H1 (cell line): ENCODE results near the gene PRDM5. TPM values are rescaled to one million over a fixed set of nuclear protein-coding genes. Genes with fewer than 3 reads are reported as not detected.

ENCODE experiments used
- CTCF ChIA-PET: fragments of 300-600 bp; sonication (Branson Sonifier 250); formaldehyde crosslinking; loops from one replicate; lab custom pipeline; 2021; ENCODE audit not compliant: partially characterized antibody; lab: Charles Lee
- POLR2A ChIA-PET: fragments of 300-600 bp; sonication (Branson Sonifier 250); formaldehyde crosslinking; loops from one replicate; lab custom pipeline; 2021; ENCODE audit warnings: inconsistent platforms; ENCODE audit not compliant: partially characterized antibody; lab: Charles Lee
- DNase-seq, 2 experiments: peaks; one replicate each; pipeline versions ENCODE4 v3.0.0 to v3.0.0-alpha.2; 2010 to 2022; ENCODE audit warnings: low spot score in 2 of 2, low read depth in 1 of 2, mixed read lengths in 1 of 2
- FAIRE-seq: peaks from 2 replicates; lab custom pipeline; 2011; peaks lifted over from hg19 to GRCh38; lab: Jason Lieb, UNC
- H2AFZ ChIP-seq: 2 replicates; pipeline ENCODE4 v1.8.1; 2012; ENCODE audit warnings: low read length, inconsistent platforms
- H2AK5ac ChIP-seq: 2 replicates; pipeline ENCODE4 v1.6.1; 2013; ENCODE audit warnings: low read depth, low read length
- H2BK120ac ChIP-seq: replicated peaks from 2 replicates; pipeline ENCODE3; 2013; ENCODE audit warnings: low read depth, low read length, inconsistent platforms
- H2BK12ac ChIP-seq: 2 replicates; pipeline ENCODE4 v1.6.1; 2013; ENCODE audit warnings: low read depth, low read length
- H2BK15ac ChIP-seq: 2 replicates; pipeline ENCODE4 v1.6.1; 2013; ENCODE audit warnings: low read length
- H2BK20ac ChIP-seq: 2 replicates; pipeline ENCODE4 v1.6.1; 2013; ENCODE audit warnings: low read length
- H2BK5ac ChIP-seq: 2 replicates; pipeline ENCODE4 v1.6.1; 2013; ENCODE audit warnings: low read depth, low read length
- H3K14ac ChIP-seq: 2 replicates; pipeline ENCODE4 v1.6.1; 2013; ENCODE audit warnings: inconsistent platforms; ENCODE audit not compliant: insufficient read length
- H3K18ac ChIP-seq: 2 replicates; pipeline ENCODE4 v1.6.1; 2013; ENCODE audit warnings: low read length; ENCODE audit errors: extremely low read depth
- H3K23ac ChIP-seq: 2 replicates; pipeline ENCODE4 v1.6.1; 2013; ENCODE audit warnings: inconsistent platforms; ENCODE audit not compliant: insufficient read length
- H3K23me2 ChIP-seq: 2 replicates; pipeline ENCODE4 v1.6.1; 2013; ENCODE audit warnings: low read depth, low read length
- H3K27ac ChIP-seq: 2 replicates; pipeline ENCODE4 v1.6.1; 2011; ENCODE audit warnings: low read depth, low read length, inconsistent platforms
- H3K27me3 ChIP-seq, 4 experiments: replicated peaks in 1 of 4; 1 replicate in 1 of 4; 2 replicates in 3 of 4; pipeline versions ENCODE4 v1.6.1 to v1.8.1; 2011 to 2013; ENCODE audit warnings: low read length in 3 of 4, mild to moderate bottlenecking in 3 of 4, inconsistent platforms in 2 of 4, mixed read lengths in 2 of 4, moderate library complexity in 1 of 4; ENCODE audit not compliant: control insufficient read depth in 3 of 4, insufficient read depth in 3 of 4; ENCODE audit errors: extremely low read depth in 1 of 4
- H3K36me3 ChIP-seq, 4 experiments: 2 replicates each; pipeline versions ENCODE4 v1.6.1 to v1.8.1; 2011 to 2013; ENCODE audit warnings: mild to moderate bottlenecking in 4 of 4, low read length in 3 of 4, moderate library complexity in 2 of 4, control low read depth in 1 of 4, inconsistent platforms in 1 of 4; ENCODE audit not compliant: insufficient read depth in 4 of 4, control insufficient read depth in 2 of 4
- H3K4ac ChIP-seq: replicated peaks from 2 replicates; pipeline ENCODE3; 2013; ENCODE audit warnings: low read length, low read depth, mixed read lengths, inconsistent platforms; ENCODE audit not compliant: insufficient read length
- H3K4me1 ChIP-seq, 4 experiments: replicated peaks in 1 of 4; 1 replicate in 1 of 4; 2 replicates in 3 of 4; pipeline versions ENCODE4 v1.6.1 to v1.8.1; 2011 to 2013; ENCODE audit warnings: low read length in 3 of 4, inconsistent platforms in 2 of 4, mixed read lengths in 1 of 4; ENCODE audit not compliant: insufficient read depth in 4 of 4, control insufficient read depth in 3 of 4
- H3K4me2 ChIP-seq, 2 experiments: 2 replicates each; pipeline versions ENCODE4 v1.6.1 to v1.8.1; 2011 to 2013; ENCODE audit warnings: low read depth in 2 of 2, low read length in 2 of 2, control low read depth in 1 of 2, inconsistent platforms in 1 of 2, mild to moderate bottlenecking in 1 of 2; ENCODE audit not compliant: insufficient read depth in 1 of 2
- H3K4me3 ChIP-seq, 4 experiments: fragments of 200-600, 300-600 bp in 1 of 4; sonication (generic), shearing (Covaris generic), sonication (Bioruptor Twin) in 1 of 4; 2 replicates each; pipeline versions ENCODE4 v1.5.1 to v1.8.1; 2011 to 2016; ENCODE audit warnings: low read length in 4 of 4, low read depth in 3 of 4, control low read depth in 2 of 4, inconsistent platforms in 2 of 4, mild to moderate bottlenecking in 2 of 4, mixed read lengths in 1 of 4, moderate library complexity in 1 of 4; ENCODE audit not compliant: insufficient read depth in 2 of 4; ENCODE audit errors: extremely low read depth in 1 of 4
- H3K56ac ChIP-seq: replicated peaks from 2 replicates; pipeline ENCODE3; 2013; ENCODE audit warnings: low read depth, mild to moderate bottlenecking, mixed read lengths, low read length, inconsistent platforms; ENCODE audit not compliant: insufficient read length
- H3K79me1 ChIP-seq: 2 replicates; pipeline ENCODE4 v1.6.1; 2013; ENCODE audit warnings: low read depth, low read length, control low read depth
- H3K79me2 ChIP-seq, 2 experiments: 2 replicates each; pipeline versions ENCODE4 v1.6.1 to v1.8.1; 2012 to 2013; ENCODE audit warnings: low read length in 2 of 2, mild to moderate bottlenecking in 2 of 2, inconsistent platforms in 1 of 2; ENCODE audit not compliant: insufficient read depth in 2 of 2, control insufficient read depth in 1 of 2
- H3K9ac ChIP-seq, 4 experiments: replicated peaks in 1 of 4; 1 replicate in 1 of 4; 2 replicates in 3 of 4; pipeline versions ENCODE4 v1.6.1 to v1.8.1; 2011 to 2013; ENCODE audit warnings: low read depth in 3 of 4, low read length in 3 of 4, control low read depth in 2 of 4, mild to moderate bottlenecking in 2 of 4, moderate library complexity in 2 of 4, inconsistent platforms in 1 of 4; ENCODE audit errors: extremely low read depth in 1 of 4
- H3K9me3 ChIP-seq, 2 experiments: 2 replicates each; pipeline versions ENCODE4 v1.6.1 to v1.8.1; 2012 to 2013; ENCODE audit warnings: mild to moderate bottlenecking in 2 of 2, moderate library complexity in 2 of 2, control low read depth in 1 of 2, inconsistent platforms in 1 of 2, low read depth in 1 of 2, low read length in 1 of 2, mixed read lengths in 1 of 2; ENCODE audit not compliant: insufficient read depth in 2 of 2
- H4K20me1 ChIP-seq, 2 experiments: replicated peaks in 1 of 2; 2 replicates each; pipeline versions ENCODE3 to v1.8.1; 2011 to 2013; ENCODE audit warnings: inconsistent platforms in 2 of 2, low read length in 2 of 2, mild to moderate bottlenecking in 1 of 2; ENCODE audit not compliant: insufficient read depth in 2 of 2, control insufficient read depth in 1 of 2
- H4K5ac ChIP-seq: 2 replicates; pipeline ENCODE4 v1.6.1; 2013; ENCODE audit warnings: low read length, low read depth, mixed read lengths, inconsistent platforms; ENCODE audit not compliant: insufficient read length
- H4K8ac ChIP-seq: 2 replicates; pipeline ENCODE4 v1.8.0; 2013; ENCODE audit warnings: mild to moderate bottlenecking, moderate library complexity, low read length, inconsistent platforms; ENCODE audit not compliant: insufficient read depth; ENCODE audit errors: extremely low read depth
- H4K91ac ChIP-seq: replicated peaks from 2 replicates; pipeline ENCODE3; 2013; ENCODE audit warnings: low read length, mixed read lengths, inconsistent platforms; ENCODE audit not compliant: insufficient read length
- BACH1 ChIP-seq: IDR thresholded peaks from 2 replicates; pipeline ENCODE4 v1.6.1; 2012; ENCODE audit warnings: low read length, improper control_type of control experiment
- BCL11A ChIP-seq, 2 experiments: IDR thresholded peaks; one replicate each; pipeline ENCODE4 v1.6.1; 2011; ENCODE audit warnings: low read depth in 2 of 2, low read length in 2 of 2, mild to moderate bottlenecking in 2 of 2
- CBX5 ChIP-seq: fragments of 300-800, 300-1000 bp; sonication (generic); IDR thresholded peaks from 2 replicates; pipeline ENCODE4 v1.7.1; 2016; ENCODE audit warnings: antibody characterized with exemption, low read length, low read depth
- NANOG ChIP-seq: IDR thresholded peaks from 2 replicates; pipeline ENCODE4 v1.6.1; 2011; ENCODE audit warnings: low read length, low read depth, mild to moderate bottlenecking, inconsistent platforms; ENCODE audit not compliant: insufficient read depth, poor library complexity, severe bottlenecking
- SRF ChIP-seq: IDR thresholded peaks from 2 replicates; pipeline ENCODE4 v1.6.1; 2011; ENCODE audit warnings: mild to moderate bottlenecking, low read depth, low read length, moderate library complexity
- WGBS, 2 experiments: shearing (Covaris generic) in 1 of 2; methylation state at CpG; one replicate each; pipeline versions ENCODE4 v1.1.6 to v1.1.7; 2013 to 2015; ENCODE audit warnings: low lambda C conversion rate in 2 of 2, mixed read lengths in 2 of 2, inconsistent platforms in 1 of 2, low coverage in 1 of 2, missing lambda C conversion rate in 1 of 2; ENCODE audit not compliant: insufficient replicate concordance in 2 of 2, insufficient coverage in 1 of 2, insufficient read length in 1 of 2; ENCODE audit errors: extremely low coverage in 1 of 2, missing lambda C conversion rate in 1 of 2; 5-methylcytosine and 5-hydroxymethylcytosine counted together
- polyA plus RNA-seq, 7 experiments: library from polyadenylated mRNA; depleted of rRNA in 3 of 7; stranded (reverse) in 5 of 7; unstranded in 2 of 7; fragments of >200 nt in 5 of 7; fragments of 200-250 nt in 2 of 7; gene quantifications; 1 replicate in 5 of 7; 2 replicates in 1 of 7; 4 replicates in 1 of 7; pipeline versions ENCODE4 v1.2.1 to v1.2.3, GENCODE V29; 2011 to 2013; ENCODE audit warnings: missing spikeins in 2 of 7, mixed read lengths in 2 of 7
- total RNA-seq: library from RNA; stranded (reverse); fragmentation: NEBNext Ultra II Directional; extraction: Animal tissue kit (Norgen Biotek cat#: 25700); gene quantifications from 2 replicates; pipeline ENCODE4 v1.2.1, GENCODE V29; 2021
- TF ChIP-seq, protein P1 (sequence below): IDR thresholded peaks from 2 replicates; pipeline ENCODE4 v1.6.1; 2011; ENCODE audit warnings: low read length, improper control_type of control experiment
- TF ChIP-seq, protein P2 (sequence below): IDR thresholded peaks from 2 replicates; pipeline ENCODE4 v1.6.1; 2012; ENCODE audit warnings: inconsistent platforms

The PRDM5 gene
- total and polyA plus RNA-seq, 2 of the 8 experiments (the other 6 are each of a cell fraction or from before 2014, with no cell fraction given), result 8.2 to 23.4 TPM

DNA sequence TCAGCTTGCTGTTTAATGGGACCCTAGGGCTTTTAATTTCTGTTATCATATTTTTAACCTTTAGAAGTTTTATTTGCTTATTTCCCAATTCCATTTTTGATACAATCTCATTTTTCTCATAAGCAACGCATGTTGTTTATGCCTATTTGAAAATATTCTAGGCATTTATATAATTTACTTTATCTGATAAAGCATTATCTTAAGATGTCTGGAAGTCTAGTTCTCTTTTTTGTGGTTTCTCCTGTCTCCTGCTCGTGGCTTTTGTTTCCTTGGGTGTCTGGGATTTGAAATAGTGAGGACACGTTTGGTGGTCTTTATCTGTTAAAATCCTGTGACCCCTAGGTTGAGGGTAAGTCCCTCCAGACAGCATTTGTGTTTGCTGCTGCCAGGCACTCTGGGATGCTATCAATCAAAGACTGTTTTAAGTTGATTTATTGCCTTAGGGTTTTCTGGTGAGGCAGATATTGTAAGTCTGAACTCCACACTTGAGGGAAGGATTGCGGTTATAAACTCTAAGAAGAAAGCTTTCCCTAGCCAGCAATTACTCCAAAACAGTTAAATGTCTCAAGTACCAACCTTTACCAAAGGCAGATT lies 208.0 kb downstream of the PRDM5 start:
- Histone ChIP-seq H3K27ac (no peak overlapping the region), H2BK12ac (no peak overlapping the region), H4K5ac (no peak overlapping the region), H3K18ac (no peak overlapping the region), H4K91ac (no peak overlapping the region), H2BK120ac (no peak overlapping the region), H3K79me2 (no peaks in the 10 kb centered on the region), H3K23me2 (no peaks in the 10 kb centered on the region), H3K4me1 (no peaks in the 10 kb centered on the region), H2AK5ac (no peak overlapping the region), H2BK5ac (no peak overlapping the region), H3K79me1 (no peaks in the 10 kb centered on the region), H3K56ac (no peak overlapping the region), H3K27me3 (no peaks in the 10 kb centered on the region), H2AFZ (no peak overlapping the region), H3K4ac (no peak overlapping the region), H3K4me3 (no peak overlapping the region), H2BK20ac (no peak overlapping the region), H3K23ac (no peak overlapping the region), H3K9me3 (no peaks in the 10 kb centered on the region), H2BK15ac (no peak overlapping the region), H3K4me2 (no peak overlapping the region), H3K14ac (no peak overlapping the region), H3K9ac (no peak overlapping the region), H3K36me3 (no peaks in the 10 kb centered on the region), H4K8ac (no peak overlapping the region), H4K20me1 (no peaks in the 10 kb centered on the region)
- FAIRE-seq (no peak), DNase-seq (no peak)
- CTCF ChIA-PET, result interaction anchor here (1.0 kb wide), 1 partner anchor 11 kb away, joined by 3 read pairs; no protein-coding TSS in a partner anchor
- WGBS, 2 experiments, result 91% methylated on average over 4 of the region's 4 CpGs; no CpG with 5 or more reads in 1 of the 2 experiments
- POLR2A ChIA-PET, result interaction anchor here (0.6 kb wide), 1 partner anchor 1230 kb away, joined by 3 read pairs; no protein-coding TSS in a partner anchor
- TF ChIP-seq NANOG, result no peak
- TF ChIP-seq, protein P1, sequence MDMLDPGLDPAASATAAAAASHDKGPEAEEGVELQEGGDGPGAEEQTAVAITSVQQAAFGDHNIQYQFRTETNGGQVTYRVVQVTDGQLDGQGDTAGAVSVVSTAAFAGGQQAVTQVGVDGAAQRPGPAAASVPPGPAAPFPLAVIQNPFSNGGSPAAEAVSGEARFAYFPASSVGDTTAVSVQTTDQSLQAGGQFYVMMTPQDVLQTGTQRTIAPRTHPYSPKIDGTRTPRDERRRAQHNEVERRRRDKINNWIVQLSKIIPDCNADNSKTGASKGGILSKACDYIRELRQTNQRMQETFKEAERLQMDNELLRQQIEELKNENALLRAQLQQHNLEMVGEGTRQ, result no peak
- TF ChIP-seq CBX5, result no peak
- no peak for TF ChIP-seq BACH1
- TF ChIP-seq, protein P2, sequence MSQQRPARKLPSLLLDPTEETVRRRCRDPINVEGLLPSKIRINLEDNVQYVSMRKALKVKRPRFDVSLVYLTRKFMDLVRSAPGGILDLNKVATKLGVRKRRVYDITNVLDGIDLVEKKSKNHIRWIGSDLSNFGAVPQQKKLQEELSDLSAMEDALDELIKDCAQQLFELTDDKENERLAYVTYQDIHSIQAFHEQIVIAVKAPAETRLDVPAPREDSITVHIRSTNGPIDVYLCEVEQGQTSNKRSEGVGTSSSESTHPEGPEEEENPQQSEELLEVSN, result no peak
- TF ChIP-seq BCL11A (IDR thresholded peaks at IDR 0.05; ENCODE audit: low read depth in 2 of 2, low read length in 2 of 2), result no peak
- TF ChIP-seq SRF, result no peak
